HepG2 (cell line): Measurements from ENCODE around the gene EEPD1. TPM values are rescaled to one million over a fixed set of nuclear protein-coding genes. Genes with fewer than 3 reads are reported as not detected.

ENCODE experiments used
- ATAC-seq: fragments of 200-7000 bp; cut with Tn5 transposase; 3 replicates; pipeline ENCODE4 v1.9.1; 2020; ENCODE audit warnings: mild to moderate bottlenecking, moderate library complexity
- BruUV-seq: library from RNA; stranded (reverse); fragments of 400-500 nt; replicated peaks from 2 replicates; lab custom pipeline; 2021; lab: Mats Ljungman, UMichigan
- CTCF ChIA-PET: fragments of 300-600 bp; formaldehyde crosslinking; extraction: SDS; loops from one replicate; lab custom pipeline; 2021; ENCODE audit warnings: low total read pairs, inconsistent platforms, low intra/inter-chr PET ratio; lab: Yijun Ruan, JAX
- POLR2A ChIA-PET: fragments of 350-600 bp; sonication (Branson Sonifier 250); formaldehyde crosslinking; loops from one replicate; lab custom pipeline; 2020; ENCODE audit warnings: antibody characterized with exemption, inconsistent platforms; lab: Yijun Ruan, JAX
- DNase-seq: peaks from one replicate; pipeline ENCODE4 v3.0.0-alpha.2; 2015; ENCODE audit warnings: low spot score
- FAIRE-seq: peaks from 3 replicates; lab custom pipeline; 2011; peaks lifted over from hg19 to GRCh38; lab: Jason Lieb, UNC
- H2AFZ ChIP-seq: one replicate; pipeline ENCODE4 v1.6.1; 2011; ENCODE audit warnings: low read length, inconsistent platforms
- H3K27ac ChIP-seq: fragments of 300-600 bp; 3 replicates; pipeline ENCODE4 v1.8.0; 2011; ENCODE audit warnings: mixed run types, mild to moderate bottlenecking, mixed read lengths, low read length, inconsistent platforms; ENCODE audit not compliant: insufficient read depth; ENCODE audit errors: extremely low read length
- H3K27me3 ChIP-seq, 2 experiments: fragments of 200-600 bp in 1 of 2; 2 replicates in 1 of 2; 3 replicates in 1 of 2; pipeline versions ENCODE4 v1.6.0 to v1.8.0; 2011; ENCODE audit warnings: low read length in 2 of 2, mild to moderate bottlenecking in 2 of 2, moderate library complexity in 2 of 2, inconsistent platforms in 1 of 2; ENCODE audit not compliant: insufficient read depth in 2 of 2, control insufficient read depth in 1 of 2
- H3K36me3 ChIP-seq, 2 experiments: fragments of 200-600 bp in 1 of 2; replicated peaks in 1 of 2; 2 replicates in 1 of 2; 3 replicates in 1 of 2; pipeline versions ENCODE4 v1.5.1 to v1.8.0; 2011; ENCODE audit warnings: low read length in 2 of 2, inconsistent platforms in 1 of 2; ENCODE audit not compliant: insufficient read depth in 2 of 2, control insufficient read depth in 1 of 2
- H3K4me1 ChIP-seq: 2 replicates; pipeline ENCODE4 v1.5.1; 2012; ENCODE audit warnings: low read length, inconsistent platforms; ENCODE audit not compliant: insufficient read depth
- H3K4me2 ChIP-seq: 2 replicates; pipeline ENCODE4 v1.6.0; 2011; ENCODE audit warnings: low read depth, low read length, inconsistent platforms
- H3K4me3 ChIP-seq, 3 experiments: fragments of 200-600 bp in 1 of 3; sonication (generic), shearing (Covaris generic) in 1 of 3; replicated peaks in 1 of 3; 2 replicates each; pipeline ENCODE4 v1.5.1; 2011 to 2016; ENCODE audit warnings: low read length in 3 of 3, inconsistent platforms in 2 of 3, low read depth in 2 of 3, mild to moderate bottlenecking in 2 of 3, control low read depth in 1 of 3, mixed read lengths in 1 of 3; ENCODE audit not compliant: insufficient read depth in 1 of 3
- H3K79me2 ChIP-seq: one replicate; pipeline ENCODE4 v1.6.1; 2011; ENCODE audit warnings: low read length, inconsistent platforms; ENCODE audit not compliant: insufficient read depth
- H3K9ac ChIP-seq: 2 replicates; pipeline ENCODE4 v1.6.0; 2011; ENCODE audit warnings: mild to moderate bottlenecking, low read depth, low read length, inconsistent platforms; ENCODE audit not compliant: insufficient read depth
- H3K9me3 ChIP-seq: 2 replicates; pipeline ENCODE4 v1.5.1; 2012; ENCODE audit warnings: mild to moderate bottlenecking, low read length
- H4K20me1 ChIP-seq: 2 replicates; pipeline ENCODE4 v1.6.0; 2011; ENCODE audit warnings: inconsistent platforms, mild to moderate bottlenecking, low read length, moderate library complexity; ENCODE audit not compliant: insufficient read depth
- ELF1 ChIP-seq: sonication (generic); formaldehyde crosslinking; IDR thresholded peaks from 2 replicates; pipeline ENCODE4 v1.4.0; 2020; ENCODE audit warnings: missing genetic modification reagents
- GLI4 ChIP-seq: sonication (generic); formaldehyde crosslinking; IDR thresholded peaks from 2 replicates; pipeline ENCODE4 v1.5.1; 2020; ENCODE audit warnings: missing genetic modification reagents, mild to moderate bottlenecking, moderate library complexity, borderline replicate concordance
- HOXA3 ChIP-seq: sonication (generic); formaldehyde crosslinking; IDR thresholded peaks from 2 replicates; pipeline ENCODE4 v1.5.0; 2020; ENCODE audit warnings: missing genetic modification reagents
- KAT7 ChIP-seq: IDR thresholded peaks from 2 replicates; pipeline ENCODE4 v1.6.1; 2018; ENCODE audit warnings: borderline replicate concordance, missing compliant biosample characterization
- NR2F1 ChIP-seq, 2 experiments: fragments of 450-650 bp in 1 of 2; formaldehyde crosslinking in 1 of 2; IDR thresholded peaks; 2 replicates each; pipeline versions ENCODE4 v1.5.0 to v1.6.1; 2016 to 2020; ENCODE audit warnings: mild to moderate bottlenecking in 1 of 2, missing compliant biosample characterization in 1 of 2, missing genetic modification reagents in 1 of 2, moderate library complexity in 1 of 2
- SRSF4 ChIP-seq: fragments of 200-400 bp; formaldehyde crosslinking; IDR thresholded peaks from one replicate; pipeline ENCODE4 v1.6.1; 2018; ENCODE audit warnings: mild to moderate bottlenecking, low read depth, low read length, moderate library complexity; ENCODE audit not compliant: poor library complexity, severe bottlenecking
- ZBTB38 ChIP-seq: sonication (generic); formaldehyde crosslinking; IDR thresholded peaks from 2 replicates; pipeline ENCODE4 v1.5.1; 2020; ENCODE audit warnings: mild to moderate bottlenecking, missing genetic modification reagents
- ZMYM4 ChIP-seq: sonication (generic); formaldehyde crosslinking; IDR thresholded peaks from 2 replicates; pipeline ENCODE4 v1.8.1; 2023; ENCODE audit warnings: mild to moderate bottlenecking, missing genetic modification reagents
- ZNF7 ChIP-seq: IDR thresholded peaks from 2 replicates; pipeline ENCODE4 v1.6.1; 2016; ENCODE audit warnings: missing biosample characterization, missing genetic modification reagents
- WGBS: methylation state at CpG from one replicate; pipeline ENCODE4 v1.1.6; 2017; ENCODE audit warnings: low lambda C conversion rate; 5-methylcytosine and 5-hydroxymethylcytosine counted together
- in situ Hi-C: cut with HindIII; loops from 2 replicates; pipeline ENCODE4 v1.10.0; 2017; ENCODE audit warnings: low pct_unique_long_range_greater_than_20kb; ENCODE audit not compliant: extremely low pct_ligation_motif_present
- intact Hi-C: fragments of 100-400 bp; cut with micrococcal nuclease; formaldehyde crosslinking; loops from one replicate; pipeline ENCODE4 v1.10.0; 2022; ENCODE audit not compliant: unreplicated experiment
- polyA plus RNA-seq, 8 experiments: library from polyadenylated mRNA; depleted of rRNA in 3 of 8; stranded (reverse) in 7 of 8; unstranded in 1 of 8; fragments of >200 nt; fragmentation: Illumina TruSeq in 4 of 8; extraction: Trizol in 4 of 8; gene quantifications; 2 replicates each; pipeline versions ENCODE4 v1.2.1 to v1.2.3, GENCODE V29; 2011 to 2016; ENCODE audit warnings: low read depth in 4 of 8, missing spikeins in 1 of 8, mixed read lengths in 1 of 8; ENCODE audit not compliant: insufficient read depth in 1 of 8
- total RNA-seq, 5 experiments: library from RNA; depleted of rRNA; stranded (reverse); fragments of >200 nt; fragmentation: Illumina TruSeq; extraction: Trizol; gene quantifications; 2 replicates each; pipeline ENCODE4 v1.2.3, GENCODE V29; 2016; ENCODE audit warnings: low read depth in 1 of 5
- TF ChIP-seq, protein P1 (sequence below): IDR thresholded peaks from 2 replicates; pipeline ENCODE4 v1.6.1; 2016; ENCODE audit warnings: low read depth, missing genetic modification reagents, missing compliant biosample characterization
- TF ChIP-seq, protein P2 (sequence below): sonication (generic); formaldehyde crosslinking; IDR thresholded peaks from 2 replicates; pipeline ENCODE4 v1.4.0; 2020; ENCODE audit warnings: missing genetic modification reagents, borderline replicate concordance

Gene EEPD1
- total and polyA plus RNA-seq, 2 of the 13 experiments (the other 11 are each of a cell fraction or from before 2014, with no cell fraction given): 10.1 to 16.4 TPM

DNA sequence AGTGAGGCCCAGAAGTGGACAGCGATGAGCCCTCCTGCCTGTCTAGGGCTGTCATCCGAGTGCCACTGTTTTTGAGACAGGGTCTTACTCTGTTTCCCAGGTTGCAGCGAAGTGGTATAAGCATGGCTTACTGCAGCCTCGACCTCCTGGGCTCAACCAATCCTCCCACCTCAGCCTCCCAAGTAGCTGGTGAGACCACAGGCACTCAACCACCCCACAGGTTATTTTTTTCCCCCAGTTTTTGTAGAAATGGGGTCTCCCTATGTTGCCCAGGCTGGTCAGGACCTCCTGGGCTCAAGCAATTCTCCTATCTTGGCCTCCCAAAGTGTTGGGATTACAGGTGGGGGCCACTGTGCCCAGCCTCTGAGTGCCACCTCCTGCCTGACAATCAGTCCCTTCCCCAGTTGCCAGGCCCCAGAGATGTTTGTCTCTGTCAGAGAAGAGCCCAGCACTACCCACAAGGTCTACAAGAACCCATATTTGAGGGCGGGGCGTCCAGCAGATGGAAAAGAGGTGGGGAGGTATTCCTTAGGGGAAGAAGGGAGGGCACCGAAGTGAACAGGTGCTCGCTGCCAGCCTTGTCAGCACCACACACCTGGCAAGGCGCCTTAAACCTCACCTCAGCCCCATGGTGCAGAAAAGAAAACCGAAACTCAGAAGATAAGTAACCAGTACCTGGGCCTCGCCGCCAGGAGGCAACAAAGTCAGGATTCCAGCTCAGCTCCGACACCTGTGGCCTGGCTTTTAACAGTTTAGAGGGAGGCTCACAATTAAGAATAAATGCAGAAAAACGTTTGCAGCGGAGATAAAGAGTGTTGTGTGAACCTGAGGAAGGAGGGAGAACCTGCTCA is 159.2 kb downstream of the EEPD1 start (continued):
- TF ChIP-seq, protein P1, sequence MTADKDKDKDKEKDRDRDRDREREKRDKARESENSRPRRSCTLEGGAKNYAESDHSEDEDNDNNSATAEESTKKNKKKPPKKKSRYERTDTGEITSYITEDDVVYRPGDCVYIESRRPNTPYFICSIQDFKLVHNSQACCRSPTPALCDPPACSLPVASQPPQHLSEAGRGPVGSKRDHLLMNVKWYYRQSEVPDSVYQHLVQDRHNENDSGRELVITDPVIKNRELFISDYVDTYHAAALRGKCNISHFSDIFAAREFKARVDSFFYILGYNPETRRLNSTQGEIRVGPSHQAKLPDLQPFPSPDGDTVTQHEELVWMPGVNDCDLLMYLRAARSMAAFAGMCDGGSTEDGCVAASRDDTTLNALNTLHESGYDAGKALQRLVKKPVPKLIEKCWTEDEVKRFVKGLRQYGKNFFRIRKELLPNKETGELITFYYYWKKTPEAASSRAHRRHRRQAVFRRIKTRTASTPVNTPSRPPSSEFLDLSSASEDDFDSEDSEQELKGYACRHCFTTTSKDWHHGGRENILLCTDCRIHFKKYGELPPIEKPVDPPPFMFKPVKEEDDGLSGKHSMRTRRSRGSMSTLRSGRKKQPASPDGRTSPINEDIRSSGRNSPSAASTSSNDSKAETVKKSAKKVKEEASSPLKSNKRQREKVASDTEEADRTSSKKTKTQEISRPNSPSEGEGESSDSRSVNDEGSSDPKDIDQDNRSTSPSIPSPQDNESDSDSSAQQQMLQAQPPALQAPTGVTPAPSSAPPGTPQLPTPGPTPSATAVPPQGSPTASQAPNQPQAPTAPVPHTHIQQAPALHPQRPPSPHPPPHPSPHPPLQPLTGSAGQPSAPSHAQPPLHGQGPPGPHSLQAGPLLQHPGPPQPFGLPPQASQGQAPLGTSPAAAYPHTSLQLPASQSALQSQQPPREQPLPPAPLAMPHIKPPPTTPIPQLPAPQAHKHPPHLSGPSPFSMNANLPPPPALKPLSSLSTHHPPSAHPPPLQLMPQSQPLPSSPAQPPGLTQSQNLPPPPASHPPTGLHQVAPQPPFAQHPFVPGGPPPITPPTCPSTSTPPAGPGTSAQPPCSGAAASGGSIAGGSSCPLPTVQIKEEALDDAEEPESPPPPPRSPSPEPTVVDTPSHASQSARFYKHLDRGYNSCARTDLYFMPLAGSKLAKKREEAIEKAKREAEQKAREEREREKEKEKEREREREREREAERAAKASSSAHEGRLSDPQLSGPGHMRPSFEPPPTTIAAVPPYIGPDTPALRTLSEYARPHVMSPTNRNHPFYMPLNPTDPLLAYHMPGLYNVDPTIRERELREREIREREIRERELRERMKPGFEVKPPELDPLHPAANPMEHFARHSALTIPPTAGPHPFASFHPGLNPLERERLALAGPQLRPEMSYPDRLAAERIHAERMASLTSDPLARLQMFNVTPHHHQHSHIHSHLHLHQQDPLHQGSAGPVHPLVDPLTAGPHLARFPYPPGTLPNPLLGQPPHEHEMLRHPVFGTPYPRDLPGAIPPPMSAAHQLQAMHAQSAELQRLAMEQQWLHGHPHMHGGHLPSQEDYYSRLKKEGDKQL (CRISPR knock-in tag): no peak
- no peak for TF ChIP-seq ZNF7 (CRISPR knock-in tag)
- no peak for TF ChIP-seq GLI4
- TF ChIP-seq SRSF4: no peak
- TF ChIP-seq NR2F1 (CRISPR knock-in tag; IDR thresholded peaks at IDR 0.05): no peak

DNA sequence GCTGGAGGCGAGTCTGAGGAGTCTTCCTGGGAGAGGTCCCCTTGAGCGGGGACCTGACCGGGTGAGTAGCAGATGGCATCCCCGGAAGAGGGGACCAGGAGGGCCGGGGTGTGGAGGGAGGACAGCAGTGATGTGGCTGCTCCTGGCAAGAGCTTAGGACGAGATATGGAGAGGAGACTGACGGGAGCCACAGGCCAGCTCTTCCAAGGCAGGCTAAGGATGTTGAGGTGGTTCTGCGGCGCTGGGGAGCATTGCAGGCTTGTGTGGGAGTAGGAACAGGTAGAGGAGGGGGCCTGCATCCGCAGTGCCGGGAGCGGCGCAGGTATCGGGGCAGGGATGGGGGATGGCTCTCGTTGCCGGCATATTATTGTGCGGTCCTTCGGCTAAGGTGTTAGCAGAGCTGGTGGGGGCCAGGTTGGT is 159.9 kb downstream of the EEPD1 start:
- H3K9me3 ChIP-seq: no peaks in the 10 kb centered on the region
- 56% methylated on average over 18 of the region's 18 CpGs for WGBS
- no peaks in the 10 kb centered on the region for H3K79me2 ChIP-seq
- in situ Hi-C loops (loop anchor here (25.0 kb wide), 1 partner anchor 601 kb away; no protein-coding TSS in a partner anchor), intact Hi-C loops (no loop called here)
- BruUV-seq: no TSS peak
- peak; percentile 59 for ATAC-seq
- POLR2A ChIA-PET: no interaction called here
- no peak for DNase-seq
- H3K4me3 ChIP-seq: peak overlapping the region; percentile 58 to 82 (median 80); a peak in 5 of 6 replicates
- peaks cover 41% of the 10 kb centered on the region for H3K4me1 ChIP-seq
- no peak overlapping the region for H3K27ac ChIP-seq
- no peak for FAIRE-seq
- CTCF ChIA-PET: no interaction called here
- peaks cover 3 to 4% of the 10 kb centered on the region in 2 experiments; a peak in 2 of 5 replicates for H3K27me3 ChIP-seq
- H3K9ac ChIP-seq: no peak overlapping the region
- no peaks in the 10 kb centered on the region for H4K20me1 ChIP-seq
- peak overlapping the region; percentile 98 for H2AFZ ChIP-seq
- H3K36me3 ChIP-seq: no peaks in the 10 kb centered on the region
- H3K4me2 ChIP-seq: peak overlapping the region; percentile 88
- no peak for TF ChIP-seq KAT7 (CRISPR knock-in tag)
- TF ChIP-seq ELF1 (CRISPR knock-in tag): 0 out of 2 replicates have a peak, but pooled peaks have one; percentile 24
- TF ChIP-seq, protein P2, sequence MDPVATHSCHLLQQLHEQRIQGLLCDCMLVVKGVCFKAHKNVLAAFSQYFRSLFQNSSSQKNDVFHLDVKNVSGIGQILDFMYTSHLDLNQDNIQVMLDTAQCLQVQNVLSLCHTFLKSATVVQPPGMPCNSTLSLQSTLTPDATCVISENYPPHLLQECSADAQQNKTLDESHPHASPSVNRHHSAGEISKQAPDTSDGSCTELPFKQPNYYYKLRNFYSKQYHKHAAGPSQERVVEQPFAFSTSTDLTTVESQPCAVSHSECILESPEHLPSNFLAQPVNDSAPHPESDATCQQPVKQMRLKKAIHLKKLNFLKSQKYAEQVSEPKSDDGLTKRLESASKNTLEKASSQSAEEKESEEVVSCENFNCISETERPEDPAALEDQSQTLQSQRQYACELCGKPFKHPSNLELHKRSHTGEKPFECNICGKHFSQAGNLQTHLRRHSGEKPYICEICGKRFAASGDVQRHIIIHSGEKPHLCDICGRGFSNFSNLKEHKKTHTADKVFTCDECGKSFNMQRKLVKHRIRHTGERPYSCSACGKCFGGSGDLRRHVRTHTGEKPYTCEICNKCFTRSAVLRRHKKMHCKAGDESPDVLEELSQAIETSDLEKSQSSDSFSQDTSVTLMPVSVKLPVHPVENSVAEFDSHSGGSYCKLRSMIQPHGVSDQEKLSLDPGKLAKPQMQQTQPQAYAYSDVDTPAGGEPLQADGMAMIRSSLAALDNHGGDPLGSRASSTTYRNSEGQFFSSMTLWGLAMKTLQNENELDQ (CRISPR knock-in tag): no peak
- no peak for TF ChIP-seq HOXA3
- TF ChIP-seq ZMYM4 (CRISPR knock-in tag): no peak
- TF ChIP-seq ZBTB38 (CRISPR knock-in tag): 0 out of 2 replicates have a peak, but pooled peaks have one; percentile 36
